Immature natural killer cell (primary cell): ENCODE results near the gene NSUN2. TPM values are rescaled to one million over a fixed set of nuclear protein-coding genes. Genes with fewer than 3 reads are reported as not detected.
A peak's percentile ranks its signal among the peaks of the same experiment; 100 is the strongest.

Experiments
- DNase-seq, 3 donors: peaks; one replicate each; pipeline ENCODE4 v3.0.0; 2022; ENCODE audit warnings: mixed read lengths in 1 of 3
- H3K27ac Mint-ChIP-seq, 6 donors: one replicate each; pipeline ENCODE4 v1.8.0; 2020; ENCODE audit warnings: mixed read lengths in 6 of 6, mild to moderate bottlenecking in 5 of 6, inconsistent platforms in 4 of 6, moderate library complexity in 3 of 6
- H3K27me3 Mint-ChIP-seq, 3 donors: one replicate each; pipeline ENCODE4 v1.8.0; 2020 to 2021; ENCODE audit warnings: low read depth in 3 of 3, mild to moderate bottlenecking in 3 of 3, mixed read lengths in 3 of 3, moderate library complexity in 3 of 3, inconsistent platforms in 1 of 3
- H3K36me3 Mint-ChIP-seq, 3 donors: one replicate each; pipeline ENCODE4 v1.8.0; 2020; ENCODE audit warnings: mixed read lengths in 3 of 3, inconsistent platforms in 2 of 3, mild to moderate bottlenecking in 2 of 3
- H3K4me1 Mint-ChIP-seq, 2 donors: one replicate each; pipeline ENCODE4 v1.8.0; 2020; ENCODE audit warnings: inconsistent platforms in 2 of 2, mild to moderate bottlenecking in 2 of 2, mixed read lengths in 2 of 2, moderate library complexity in 1 of 2
- H3K4me3 Mint-ChIP-seq, 5 donors: one replicate each; pipeline ENCODE4 v1.8.0; 2020; ENCODE audit warnings: mild to moderate bottlenecking in 5 of 5, mixed read lengths in 5 of 5, inconsistent platforms in 3 of 5, moderate library complexity in 3 of 5
- H3K9me3 Mint-ChIP-seq, 6 donors: one replicate each; pipeline ENCODE4 v1.8.0; 2020; ENCODE audit warnings: mild to moderate bottlenecking in 6 of 6, mixed read lengths in 6 of 6, inconsistent platforms in 4 of 6, moderate library complexity in 3 of 6
- polyA plus RNA-seq, 3 donors: library from polyadenylated mRNA; unstranded; fragments of 300-500 nt; fragmentation: Illumina TruSeq; gene quantifications; one replicate each; pipeline ENCODE4 v1.2.3, GENCODE V29; 2021

NSUN2 gene
- polyA plus RNA-seq, 3 donors from 2014 or later, result 21.0 to 53.7 (median 29.1) TPM

- Mint-ChIP-seq H3K36me3 (peaks cover 0 to 15% (median under 1%) of the 10 kb centered on the region in 3 donors), H3K27ac (no peak overlapping the region), H3K27me3 (peaks cover 4 to 9% (median 4%) of the 10 kb centered on the region in 3 donors), H3K4me3 (peak overlapping the region; percentile 10 to 68 (median 67)), H3K9me3 (no peaks in the 10 kb centered on the region), H3K4me1 (peaks cover 30 to 36% of the 10 kb centered on the region in 2 donors)
- DNase-seq, result no peak
These were observed 2.1 kb upstream of the NSUN2 start for GRCh38 chr5:6634788-6635430.

- Mint-ChIP-seq H3K4me3 (peak overlapping the region; percentile 89 to 97 (median 95)), H3K27me3 (peaks cover 4 to 9% (median 4%) of the 10 kb centered on the region in 3 donors), H3K4me1 (peaks cover 35 to 42% of the 10 kb centered on the region in 2 donors), H3K9me3 (no peaks in the 10 kb centered on the region), H3K36me3 (peaks cover 0 to 21% (median 3%) of the 10 kb centered on the region in 3 donors), H3K27ac (peak overlapping the region in 3 of 6 donors; percentile 29 to 67 (median 56))
- DNase-seq, result no peak
These were observed 1.5 kb upstream of the NSUN2 start for GRCh38 chr5:6634306-6634705.

- Mint-ChIP-seq H3K9me3 (no peaks in the 10 kb centered on the region), H3K27me3 (peaks cover 4 to 9% (median 4%) of the 10 kb centered on the region in 3 donors), H3K4me3 (peak overlapping the region; percentile 89 to 97 (median 95)), H3K27ac (peak overlapping the region; percentile 29 to 99 (median 87)), H3K36me3 (peaks cover 0 to 22% (median 3%) of the 10 kb centered on the region in 3 donors), H3K4me1 (peaks cover 36 to 47% of the 10 kb centered on the region in 2 donors)
- DNase-seq, result peak in 1 of 3 donors; percentile 3
These were observed 813 bp upstream of the NSUN2 start for GRCh38 chr5:6633469-6634245.

- peak overlapping the region; percentile 84 to 99 (median 98) for H3K27ac Mint-ChIP-seq
- peaks cover 0 to 22% (median 6%) of the 10 kb centered on the region in 3 donors for H3K36me3 Mint-ChIP-seq
- H3K4me1 Mint-ChIP-seq, result peaks cover 36 to 47% of the 10 kb centered on the region in 2 donors
- H3K9me3 Mint-ChIP-seq, result no peaks in the 10 kb centered on the region
- H3K4me3 Mint-ChIP-seq, result peak overlapping the region; percentile 89 to 97 (median 95)
- DNase-seq, result peak in 1 of 3 donors; percentile 3
- peaks cover 4 to 9% (median 4%) of the 10 kb centered on the region in 3 donors for H3K27me3 Mint-ChIP-seq
These were observed 438 bp downstream of the NSUN2 start for GRCh38 chr5:6632324-6632887.

GRCh38 chr5:6631441-6631840, 1.4 kb downstream of the NSUN2 start:
- peak overlapping the region; percentile 40 to 97 (median 89) for H3K4me3 Mint-ChIP-seq
- no peak for DNase-seq
- no peaks in the 10 kb centered on the region for H3K9me3 Mint-ChIP-seq
- H3K4me1 Mint-ChIP-seq, result peaks cover 36 to 50% of the 10 kb centered on the region in 2 donors
- peaks cover 3 to 9% (median 4%) of the 10 kb centered on the region in 3 donors for H3K27me3 Mint-ChIP-seq
- peak overlapping the region; percentile 45 to 96 (median 80) for H3K27ac Mint-ChIP-seq
- H3K36me3 Mint-ChIP-seq, result peaks cover 0 to 22% (median 8%) of the 10 kb centered on the region in 3 donors

GRCh38 chr5:6626508-6626907, 6.3 kb downstream of the NSUN2 start:
- Mint-ChIP-seq H3K9me3 (peaks cover 2 to 12% (median 9%) of the 10 kb centered on the region in 6 donors), H3K27me3 (peaks cover 0 to 4% (median 2%) of the 10 kb centered on the region in 3 donors), H3K36me3 (peaks cover 36 to 55% (median 39%) of the 10 kb centered on the region in 3 donors), H3K27ac (no peak overlapping the region), H3K4me3 (no peak overlapping the region), H3K4me1 (peaks cover 37 to 71% of the 10 kb centered on the region in 2 donors)
- DNase-seq, result no peak

- Mint-ChIP-seq H3K9me3 (peaks cover 2 to 12% (median 9%) of the 10 kb centered on the region in 6 donors), H3K36me3 (peaks cover 36 to 52% (median 42%) of the 10 kb centered on the region in 3 donors), H3K4me3 (no peak overlapping the region), H3K27ac (no peak overlapping the region), H3K27me3 (peaks cover 0 to 4% (median 2%) of the 10 kb centered on the region in 3 donors), H3K4me1 (peaks cover 18 to 57% of the 10 kb centered on the region in 2 donors)
- no peak for DNase-seq
These were observed 8.9 kb downstream of the NSUN2 start for GRCh38 chr5:6623941-6624340.

GRCh38 chr5:6623228-6623627, 9.6 kb downstream of the NSUN2 start:
- peaks cover 0 to 4% (median 2%) of the 10 kb centered on the region in 3 donors for H3K27me3 Mint-ChIP-seq
- H3K9me3 Mint-ChIP-seq, result peaks cover 2 to 12% (median 9%) of the 10 kb centered on the region in 6 donors
- no peak for DNase-seq
- H3K4me3 Mint-ChIP-seq, result no peak overlapping the region
- peaks cover 18 to 56% of the 10 kb centered on the region in 2 donors for H3K4me1 Mint-ChIP-seq
- H3K27ac Mint-ChIP-seq, result peak overlapping the region in 1 of 6 donors; percentile 46
- H3K36me3 Mint-ChIP-seq, result peaks cover 38 to 54% (median 39%) of the 10 kb centered on the region in 3 donors

GRCh38 chr5:6616632-6617031, 16.2 kb downstream of the NSUN2 start:
- H3K36me3 Mint-ChIP-seq, result peaks cover 9 to 65% (median 45%) of the 10 kb centered on the region in 3 donors

GRCh38 chr5:6615034-6615815, 17.6 kb downstream of the NSUN2 start:
- peaks cover 0 to 2% (median 0%) of the 10 kb centered on the region in 3 donors for H3K27me3 Mint-ChIP-seq
- no peak overlapping the region for H3K27ac Mint-ChIP-seq
- peaks cover 6 to 52% of the 10 kb centered on the region in 2 donors for H3K4me1 Mint-ChIP-seq
- peaks cover 13 to 64% (median 46%) of the 10 kb centered on the region in 3 donors for H3K36me3 Mint-ChIP-seq
- no peak overlapping the region for H3K4me3 Mint-ChIP-seq
- H3K9me3 Mint-ChIP-seq, result no peaks in the 10 kb centered on the region
- DNase-seq, result no peak

More at GRCh38 chr5:6616632-6617031, 16.2 kb downstream of the NSUN2 start:
- peaks cover 0 to 2% (median 0%) of the 10 kb centered on the region in 3 donors for H3K27me3 Mint-ChIP-seq
- no peak overlapping the region for H3K27ac Mint-ChIP-seq
- no peaks in the 10 kb centered on the region for H3K9me3 Mint-ChIP-seq
- H3K4me1 Mint-ChIP-seq, result peaks cover 6 to 58% of the 10 kb centered on the region in 2 donors
- DNase-seq, result no peak
- no peak overlapping the region for H3K4me3 Mint-ChIP-seq

- H3K27me3 Mint-ChIP-seq, result no peaks in the 10 kb centered on the region
- H3K4me3 Mint-ChIP-seq, result peak overlapping the region in 1 of 5 donors; percentile 5
- H3K36me3 Mint-ChIP-seq, result peaks cover 20 to 64% (median 54%) of the 10 kb centered on the region in 3 donors
- H3K4me1 Mint-ChIP-seq, result peaks cover 13 to 59% of the 10 kb centered on the region in 2 donors
- H3K9me3 Mint-ChIP-seq, result no peaks in the 10 kb centered on the region
- DNase-seq, result no peak
- no peak overlapping the region for H3K27ac Mint-ChIP-seq
These were observed 21.2 kb downstream of the NSUN2 start for GRCh38 chr5:6611334-6612256.

GRCh38 chr5:6608016-6608415, 24.8 kb downstream of the NSUN2 start:
- DNase-seq, result no peak
- Mint-ChIP-seq H3K36me3 (peaks cover 18 to 50% (median 41%) of the 10 kb centered on the region in 3 donors), H3K9me3 (no peaks in the 10 kb centered on the region), H3K4me1 (peaks cover 8 to 23% of the 10 kb centered on the region in 2 donors), H3K27ac (peak overlapping the region in 3 of 6 donors; percentile 53 to 77 (median 77)), H3K4me3 (no peak overlapping the region), H3K27me3 (peaks cover 0 to 2% (median 0%) of the 10 kb centered on the region in 3 donors)
